HUES6 (cell line): ENCODE results near the gene HTR4.

ENCODE experiments used
- H3K27ac ChIP-seq: 2 replicates; pipeline ENCODE4 v1.7.0; 2013; ENCODE audit warnings: low read depth, mild to moderate bottlenecking, low read length, inconsistent platforms
- H3K27me3 ChIP-seq: 2 replicates; pipeline ENCODE4 v1.6.1; 2013; ENCODE audit warnings: low read length; ENCODE audit not compliant: control insufficient read depth, insufficient read depth
- H3K36me3 ChIP-seq: 2 replicates; pipeline ENCODE4 v1.6.1; 2013; ENCODE audit warnings: low read length; ENCODE audit not compliant: control insufficient read depth, insufficient read depth
- H3K4me1 ChIP-seq: 2 replicates; pipeline ENCODE4 v1.6.1; 2013; ENCODE audit warnings: low read length; ENCODE audit not compliant: control insufficient read depth, insufficient read depth
- H3K4me3 ChIP-seq: 2 replicates; pipeline ENCODE4 v1.5.1; 2013; ENCODE audit warnings: low read depth, low read length
- H3K9ac ChIP-seq: one replicate; pipeline ENCODE4 v1.6.1; 2013; ENCODE audit warnings: mild to moderate bottlenecking, low read length
- H3K9me3 ChIP-seq: 2 replicates; pipeline ENCODE4 v1.6.1; 2013; ENCODE audit warnings: low read depth, low read length; ENCODE audit not compliant: control insufficient read depth, insufficient read depth

HTR4 gene

GRCh38 chr5:148497757-148498156 lies 156.6 kb downstream of the HTR4 start:
- Histone ChIP-seq H3K4me3 (no peak overlapping the region), H3K4me1 (no peaks in the 10 kb centered on the region), H3K9ac (no peak overlapping the region), H3K27me3 (no peaks in the 10 kb centered on the region), H3K36me3 (no peaks in the 10 kb centered on the region), H3K9me3 (no peaks in the 10 kb centered on the region), H3K27ac (no peak overlapping the region)

GRCh38 chr5:148492351-148492750 lies 162.0 kb downstream of the HTR4 start:
- Histone ChIP-seq H3K36me3 (no peaks in the 10 kb centered on the region), H3K9ac (no peak overlapping the region), H3K4me1 (no peaks in the 10 kb centered on the region), H3K4me3 (no peak overlapping the region), H3K27me3 (peaks cover 23% of the 10 kb centered on the region), H3K9me3 (no peaks in the 10 kb centered on the region), H3K27ac (no peak overlapping the region)

- H3K4me3 ChIP-seq: no peak overlapping the region
- no peaks in the 10 kb centered on the region for H3K36me3 ChIP-seq
- no peak overlapping the region for H3K9ac ChIP-seq
- H3K27ac ChIP-seq: no peak overlapping the region
- H3K4me1 ChIP-seq: no peaks in the 10 kb centered on the region
- no peaks in the 10 kb centered on the region for H3K9me3 ChIP-seq
- peaks cover 28% of the 10 kb centered on the region for H3K27me3 ChIP-seq
These were observed 162.5 kb downstream of the HTR4 start for GRCh38 chr5:148491793-148492184.

- no peak overlapping the region for H3K9ac ChIP-seq
- peaks cover 34% of the 10 kb centered on the region for H3K27me3 ChIP-seq
- H3K4me1 ChIP-seq: no peaks in the 10 kb centered on the region
These were observed 163.1 kb downstream of the HTR4 start for GRCh38 chr5:148491015-148491792.

GRCh38 chr5:148488757-148489156 lies 165.6 kb downstream of the HTR4 start:
- H3K4me3 ChIP-seq: no peak overlapping the region
- H3K27ac ChIP-seq: no peak overlapping the region
- no peaks in the 10 kb centered on the region for H3K36me3 ChIP-seq
- no peaks in the 10 kb centered on the region for H3K4me1 ChIP-seq
- H3K27me3 ChIP-seq: peaks cover 41% of the 10 kb centered on the region
- H3K9ac ChIP-seq: no peak overlapping the region
- H3K9me3 ChIP-seq: no peaks in the 10 kb centered on the region

More at GRCh38 chr5:148491015-148491792, 163.1 kb downstream of the HTR4 start:
- Histone ChIP-seq H3K4me3 (no peak overlapping the region), H3K36me3 (no peaks in the 10 kb centered on the region), H3K27ac (no peak overlapping the region), H3K9me3 (no peaks in the 10 kb centered on the region)

GRCh38 chr5:148486456-148486855 lies 167.9 kb downstream of the HTR4 start:
- peaks cover 46% of the 10 kb centered on the region for H3K27me3 ChIP-seq

GRCh38 chr5:148484651-148485050 lies 169.7 kb downstream of the HTR4 start:
- H3K27ac ChIP-seq: no peak overlapping the region
- no peak overlapping the region for H3K9ac ChIP-seq
- peaks cover 41% of the 10 kb centered on the region for H3K27me3 ChIP-seq
- H3K36me3 ChIP-seq: no peaks in the 10 kb centered on the region
- H3K4me1 ChIP-seq: no peaks in the 10 kb centered on the region
- H3K4me3 ChIP-seq: no peak overlapping the region
- no peaks in the 10 kb centered on the region for H3K9me3 ChIP-seq

More at GRCh38 chr5:148486456-148486855, 167.9 kb downstream of the HTR4 start:
- no peak overlapping the region for H3K4me3 ChIP-seq
- H3K36me3 ChIP-seq: no peaks in the 10 kb centered on the region
- no peak overlapping the region for H3K9ac ChIP-seq
- no peaks in the 10 kb centered on the region for H3K9me3 ChIP-seq
- no peaks in the 10 kb centered on the region for H3K4me1 ChIP-seq
- no peak overlapping the region for H3K27ac ChIP-seq

- Histone ChIP-seq H3K9ac (no peak overlapping the region), H3K27me3 (peaks cover 34% of the 10 kb centered on the region), H3K36me3 (no peaks in the 10 kb centered on the region), H3K4me1 (no peaks in the 10 kb centered on the region), H3K9me3 (no peaks in the 10 kb centered on the region), H3K4me3 (no peak overlapping the region), H3K27ac (no peak overlapping the region)
These were observed 170.6 kb downstream of the HTR4 start for GRCh38 chr5:148483750-148484149.

GRCh38 chr5:148482697-148483462 lies 171.4 kb downstream of the HTR4 start:
- H3K27ac ChIP-seq: no peak overlapping the region
- H3K36me3 ChIP-seq: no peaks in the 10 kb centered on the region
- H3K27me3 ChIP-seq: peaks cover 28% of the 10 kb centered on the region
- no peak overlapping the region for H3K9ac ChIP-seq
- H3K4me3 ChIP-seq: no peak overlapping the region
- H3K9me3 ChIP-seq: no peaks in the 10 kb centered on the region
- no peaks in the 10 kb centered on the region for H3K4me1 ChIP-seq

- Histone ChIP-seq H3K9me3 (no peaks in the 10 kb centered on the region), H3K4me1 (no peaks in the 10 kb centered on the region), H3K36me3 (no peaks in the 10 kb centered on the region), H3K27ac (no peak overlapping the region), H3K9ac (no peak overlapping the region), H3K4me3 (no peak overlapping the region), H3K27me3 (peaks cover 21% of the 10 kb centered on the region)
These were observed 172.1 kb downstream of the HTR4 start for GRCh38 chr5:148482196-148482595.

GRCh38 chr5:148477429-148477828 lies 176.9 kb downstream of the HTR4 start:
- Histone ChIP-seq H3K9ac (no peak overlapping the region), H3K27me3 (no peaks in the 10 kb centered on the region), H3K9me3 (no peaks in the 10 kb centered on the region), H3K27ac (no peak overlapping the region), H3K4me1 (peaks cover 3% of the 10 kb centered on the region; the same call in 1 of the 2 replicates), H3K36me3 (no peaks in the 10 kb centered on the region), H3K4me3 (no peak overlapping the region)
